Kidney glomerular epithelial cell (primary cell): ENCODE results near the gene BPIFB2.
"Not testable (repeated sequence)": the region's sequence is repeated elsewhere in the genome, so short reads cannot be mapped to it uniquely, and the experiment has no call there.

Source experiments
- DNase-seq: peaks from one replicate; lab custom pipeline; 2025; lab: John Stamatoyannopoulos, UW

BPIFB2 gene

DNA sequence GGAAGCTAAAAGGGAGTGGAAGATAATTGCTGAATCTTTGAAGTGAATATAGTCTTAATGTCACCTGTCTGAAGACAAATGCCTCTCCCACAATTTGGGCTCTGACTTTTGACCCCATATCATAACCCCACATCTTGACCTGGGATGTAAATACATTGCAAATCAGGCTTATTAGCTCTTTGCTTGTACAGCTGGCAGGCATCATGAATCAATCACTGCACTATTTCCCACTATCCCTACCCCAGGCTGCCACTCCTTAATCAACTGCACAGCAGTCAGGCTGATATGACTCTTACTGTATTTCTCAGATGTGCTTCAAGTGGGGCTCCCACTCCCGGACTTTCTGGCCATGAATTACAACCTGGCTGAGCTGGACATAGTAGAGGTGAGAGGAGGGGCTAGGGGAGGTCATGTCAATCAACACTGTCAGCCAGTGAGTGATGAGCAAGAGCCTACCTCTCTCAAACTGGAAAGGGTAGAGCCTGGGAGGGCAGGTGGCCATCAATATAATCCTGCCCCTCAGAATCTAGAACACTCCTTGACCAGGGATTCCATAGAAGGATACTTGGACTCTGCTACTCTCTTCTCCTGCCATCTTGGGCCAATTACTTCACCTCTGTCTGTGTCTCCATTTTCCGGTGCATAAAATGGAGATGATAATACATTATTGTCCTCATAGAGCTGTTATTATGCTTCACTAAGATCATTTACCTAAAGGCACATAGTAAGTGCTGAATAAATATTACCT lies 35.7 kb downstream of the BPIFB2 start:
- DNase-seq, result no peak

DNA sequence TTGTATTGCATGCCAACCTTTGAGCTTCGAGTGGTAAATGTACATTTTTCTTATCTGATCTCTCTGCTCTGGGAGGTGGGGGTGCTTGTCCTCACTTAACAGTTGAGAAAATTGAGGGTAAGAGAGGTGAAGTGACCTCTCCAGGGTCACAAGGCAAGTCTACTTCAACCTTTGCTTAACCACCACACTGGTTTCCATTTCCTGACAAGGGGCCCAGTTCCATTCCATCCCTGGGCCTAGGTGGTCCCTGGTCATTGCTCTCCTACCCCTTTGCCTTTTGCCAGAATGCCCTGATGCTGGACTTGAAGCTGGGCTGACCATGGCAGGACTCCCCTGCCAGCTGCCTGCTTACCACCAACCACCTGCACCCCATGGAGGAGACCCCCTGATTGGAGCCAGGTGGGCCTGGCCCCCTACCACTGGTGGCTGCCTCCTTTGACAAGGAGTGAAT lies 36.3 kb downstream of the BPIFB2 start:
- DNase-seq, result no peak

DNA sequence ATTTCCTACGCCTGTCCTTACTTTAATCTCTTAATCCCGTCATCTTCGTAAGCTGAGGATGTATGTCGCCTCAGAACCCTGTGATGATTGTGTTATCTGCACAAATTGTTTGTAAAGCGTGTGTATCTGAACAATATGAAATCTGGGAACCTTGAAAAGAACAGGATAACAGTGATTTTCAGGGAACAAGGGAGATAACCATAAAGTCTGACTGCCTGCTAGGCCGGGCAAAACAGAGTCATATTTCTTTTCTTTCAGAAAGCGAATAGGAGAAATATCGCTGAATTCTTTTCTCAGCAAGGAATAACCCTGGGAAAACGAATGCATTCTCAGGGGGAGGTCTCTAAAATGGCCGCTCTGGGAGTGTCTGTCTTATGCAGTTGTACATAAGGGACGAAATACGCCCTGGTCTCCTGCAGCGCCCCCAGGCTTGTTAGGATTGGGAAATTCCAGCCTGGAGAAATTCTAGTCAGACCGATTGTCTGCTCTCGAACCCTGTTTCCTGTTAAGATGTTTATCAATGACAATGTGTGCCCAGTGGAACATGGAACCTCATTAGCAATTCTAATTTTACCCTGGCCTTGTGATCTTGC lies 37.7 kb downstream of the BPIFB2 start:
- not testable (repeated sequence) for DNase-seq

DNA sequence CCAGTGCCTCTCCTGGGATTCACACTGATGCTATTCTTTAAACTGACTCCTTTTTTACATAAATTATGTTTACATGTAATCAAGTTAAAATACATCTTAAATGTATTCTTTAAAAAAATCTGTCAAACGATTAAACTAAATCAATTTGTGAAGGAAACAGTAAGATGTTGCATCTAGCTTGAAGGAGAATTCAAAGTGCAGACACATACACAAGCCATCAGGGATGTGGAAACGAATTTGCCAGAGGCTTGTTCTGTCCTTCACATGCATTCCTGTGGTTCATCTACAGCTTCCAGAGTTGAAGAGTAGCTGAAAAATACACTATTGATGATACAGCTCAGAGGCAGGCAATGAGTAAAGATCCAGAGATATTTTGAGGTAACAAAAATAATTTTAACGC lies 38.9 kb downstream of the BPIFB2 start:
- no peak for DNase-seq

DNA sequence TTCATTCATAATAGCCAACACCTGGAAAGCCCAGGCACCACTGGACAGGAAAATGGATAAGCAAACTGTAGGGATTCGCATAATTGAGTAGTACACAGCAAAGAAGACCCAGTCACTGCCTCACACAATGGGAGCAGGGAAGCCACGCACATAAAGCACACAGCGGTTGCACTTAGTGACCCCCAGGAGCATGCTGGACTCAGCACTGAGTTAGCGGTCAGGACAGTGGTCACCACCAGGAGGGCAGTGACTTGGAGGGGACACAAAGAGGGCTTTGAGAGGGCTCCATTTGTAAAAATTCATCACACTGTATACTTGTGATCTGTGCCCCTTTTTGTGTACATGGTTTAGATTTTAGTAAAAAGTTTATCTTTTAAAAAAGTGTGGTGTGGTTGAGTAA lies 43.8 kb downstream of the BPIFB2 start:
- DNase-seq, result no peak

DNA sequence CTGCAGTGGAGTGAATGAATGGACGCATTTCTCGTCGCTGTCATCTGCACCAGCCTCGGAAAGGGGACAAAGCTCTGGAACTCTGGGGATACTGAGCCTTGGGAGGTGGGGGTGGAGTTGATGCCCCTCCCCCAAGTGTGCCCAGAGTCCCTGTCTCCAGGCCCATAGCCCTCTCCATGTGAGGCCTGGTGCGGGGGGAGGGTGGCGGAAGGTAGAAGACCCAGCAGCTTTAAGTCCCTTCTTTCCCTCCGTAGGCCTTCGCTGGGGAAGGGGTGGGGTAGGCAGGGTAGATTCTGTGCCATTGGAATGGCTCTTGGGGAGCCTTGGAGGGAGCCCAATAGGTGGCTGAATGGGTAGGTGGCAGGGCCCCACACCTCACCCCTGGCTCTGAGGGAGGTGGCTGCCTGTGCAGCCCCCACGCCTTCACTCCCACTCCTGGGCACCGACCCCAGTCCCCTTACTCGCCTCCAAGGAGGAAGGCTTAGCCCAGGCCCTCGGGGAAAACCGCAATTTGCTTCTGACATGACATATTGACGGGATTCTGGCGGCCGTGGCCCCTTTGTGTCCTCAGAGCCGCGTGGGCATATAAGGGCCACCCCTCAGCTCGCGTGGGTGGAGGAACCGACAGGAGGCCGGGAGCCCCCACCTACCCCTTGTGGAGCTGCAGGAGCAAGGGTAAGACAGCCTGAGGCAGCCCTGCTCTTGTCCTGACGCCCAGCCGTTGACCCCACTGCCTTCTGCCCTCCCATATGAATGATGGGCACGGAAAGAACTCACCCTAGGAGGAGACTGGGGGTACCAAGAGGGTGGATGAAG lies 46.0 kb downstream of the BPIFB2 start, which contains the start of gene BPIFB3:
Gene BPIFB3 (plus strand): TSS at position 613 of the 816 bp plus-strand sequence. CDS start 1,533 bp downstream, outside the sequence.
- no peak for DNase-seq

DNA sequence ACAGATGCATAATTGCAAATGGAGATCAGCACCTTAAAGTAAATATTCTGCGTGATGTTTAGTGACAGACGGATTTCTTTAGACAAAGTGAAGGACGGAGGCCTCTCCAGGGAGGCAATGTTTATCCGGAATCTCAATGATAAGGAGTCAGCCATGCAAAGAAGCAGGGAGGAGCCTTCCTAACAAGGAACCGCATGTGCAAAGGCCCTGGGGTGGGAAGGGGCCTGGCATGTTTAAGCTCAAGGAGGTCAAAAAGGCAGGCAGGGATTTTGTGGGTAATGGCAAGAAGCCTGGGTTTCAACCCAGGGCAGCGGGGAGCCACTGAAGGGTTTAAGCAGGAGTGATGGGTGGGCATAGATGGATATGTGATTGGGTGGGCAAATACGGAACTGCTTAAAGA lies 46.9 kb downstream of the BPIFB2 start:
- no peak for DNase-seq

DNA sequence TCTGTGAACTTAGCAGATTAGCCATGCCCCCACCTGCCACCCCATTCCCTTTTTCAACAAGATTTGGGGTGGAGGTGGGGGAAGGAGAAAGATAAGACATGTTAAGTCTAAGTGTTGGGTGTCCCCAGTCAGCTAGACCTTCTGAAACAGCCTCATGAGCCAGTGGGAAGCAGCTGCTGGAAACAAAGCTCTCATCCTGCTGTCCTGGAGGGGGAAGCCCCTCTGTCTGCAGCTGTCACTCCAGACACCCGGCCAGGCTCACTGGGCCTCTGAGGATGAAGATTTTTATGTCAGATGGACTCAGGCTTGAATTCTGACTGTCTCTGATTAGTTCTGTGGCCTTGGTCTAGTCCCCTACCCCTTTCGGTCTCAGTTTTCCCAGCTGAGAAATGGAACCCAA lies 47.3 kb downstream of the BPIFB2 start:
- no peak for DNase-seq

DNA sequence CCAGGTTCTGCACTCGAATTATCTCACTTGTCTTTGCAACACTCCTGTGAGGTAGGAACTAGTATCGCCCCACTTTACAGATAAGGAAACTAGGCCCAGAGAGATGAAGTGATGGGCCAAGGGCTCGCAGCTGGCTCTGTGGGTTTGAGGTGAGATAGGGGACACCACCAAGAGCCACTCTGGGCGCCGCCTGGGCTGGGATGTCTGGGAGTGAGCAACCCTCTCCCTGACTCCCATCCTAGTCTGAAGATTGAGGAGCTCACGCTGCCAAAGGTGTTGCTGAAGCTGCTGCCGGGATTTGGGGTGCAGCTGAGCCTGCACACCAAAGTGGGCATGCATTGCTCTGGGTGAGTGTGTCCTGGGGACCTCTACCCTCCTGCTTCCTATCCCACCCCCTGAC lies 51.6 kb downstream of the BPIFB2 start:
- DNase-seq, result no peak

DNA sequence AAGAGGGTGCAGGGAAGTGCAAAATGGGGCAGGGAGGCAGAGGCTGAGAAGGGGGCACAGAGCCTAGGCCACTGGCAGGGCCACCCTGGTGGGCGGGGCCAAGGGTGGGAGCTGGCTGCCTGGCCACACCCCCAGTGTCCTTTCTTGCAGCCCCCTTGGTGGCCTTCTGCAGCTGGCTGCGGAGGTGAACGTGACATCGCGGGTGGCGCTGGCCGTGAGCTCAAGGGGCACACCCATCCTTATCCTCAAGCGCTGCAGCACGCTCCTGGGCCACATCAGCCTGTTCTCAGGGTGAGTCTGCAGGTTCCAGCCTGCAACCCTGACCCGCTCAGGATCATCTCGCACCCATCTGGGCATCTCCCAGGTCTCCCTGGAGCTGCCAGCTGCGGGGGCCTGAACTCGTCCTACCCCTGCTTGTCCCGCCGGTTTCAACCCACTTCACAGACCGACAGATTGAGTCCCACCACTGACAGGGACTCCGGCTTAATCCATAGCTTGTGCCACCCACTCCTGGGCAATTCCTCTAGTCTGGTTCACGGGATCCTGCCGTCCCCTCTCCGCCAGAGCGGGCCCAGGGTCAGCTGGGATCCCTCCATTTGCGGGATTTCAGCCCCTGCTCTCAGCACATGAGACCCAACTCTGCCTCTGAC lies 52.4 kb downstream of the BPIFB2 start:
- DNase-seq, result no peak

DNA sequence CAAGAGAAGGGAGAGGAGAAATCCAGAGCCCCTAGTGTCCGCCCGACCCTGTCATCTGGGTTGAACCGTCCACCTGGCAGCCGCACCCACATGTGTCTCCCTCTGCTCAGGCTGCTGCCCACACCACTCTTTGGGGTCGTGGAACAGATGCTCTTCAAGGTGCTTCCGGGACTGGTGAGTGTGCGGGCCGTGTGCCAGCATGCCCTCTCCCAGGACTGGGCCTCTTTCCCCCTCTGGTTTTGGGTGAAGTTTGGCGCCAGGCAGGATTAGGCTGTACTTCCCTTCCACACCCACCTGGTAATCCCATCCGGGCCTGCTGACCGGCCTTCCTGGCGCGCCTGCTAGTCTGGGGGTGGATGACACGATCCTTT lies 54.1 kb downstream of the BPIFB2 start:
- no peak for DNase-seq

DNA sequence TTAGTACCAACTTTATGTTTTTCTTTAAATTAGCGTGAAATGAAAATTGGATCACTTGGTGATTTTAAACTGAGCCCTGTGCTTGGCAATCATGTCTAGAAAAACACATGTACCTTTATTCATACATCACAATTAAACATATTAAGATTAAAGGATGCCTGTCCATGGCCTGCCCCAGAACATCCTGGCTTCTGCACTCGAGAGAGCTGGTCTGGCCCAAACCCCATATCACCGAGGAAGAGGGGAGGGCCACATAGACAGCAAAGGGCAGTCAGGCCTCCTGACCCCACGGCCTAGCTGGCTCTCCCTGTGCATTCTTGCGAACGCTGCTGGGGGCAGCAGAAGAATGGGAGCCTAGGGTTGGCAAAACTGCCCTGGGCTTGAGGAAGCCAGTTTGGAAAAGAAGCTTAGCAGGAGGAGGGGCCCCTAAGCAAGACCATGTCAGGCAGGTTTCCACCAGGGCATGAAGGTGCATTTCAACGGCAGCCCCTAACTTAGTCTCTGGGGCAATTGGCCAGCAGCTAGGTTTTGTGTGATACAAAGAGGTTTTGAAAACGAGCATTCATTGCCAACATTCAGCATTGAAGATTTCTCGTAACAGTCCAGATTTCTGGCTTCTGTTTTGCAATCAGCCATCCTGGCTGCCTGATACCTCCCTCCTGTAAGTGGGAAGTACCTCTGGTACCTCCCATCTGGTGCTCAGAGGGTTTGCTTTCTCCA lies 54.8 kb downstream of the BPIFB2 start:
- no peak for DNase-seq

DNA sequence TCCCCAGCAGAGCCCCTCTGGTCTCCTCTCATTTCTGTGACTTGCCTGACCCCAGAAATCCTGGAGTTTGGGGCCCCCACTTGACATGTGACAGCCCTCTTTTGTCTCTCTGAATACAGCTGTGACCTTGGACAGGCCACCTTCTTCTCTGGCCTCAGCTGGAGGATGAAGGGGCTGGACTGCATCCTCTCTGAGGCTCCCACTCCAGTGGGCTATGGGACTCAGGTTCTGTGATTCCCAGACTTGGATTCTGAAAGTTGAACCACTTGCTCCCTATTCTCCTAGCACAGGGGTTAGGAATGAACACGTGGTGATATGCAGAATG lies 55.3 kb downstream of the BPIFB2 start:
- DNase-seq, result no peak

DNA sequence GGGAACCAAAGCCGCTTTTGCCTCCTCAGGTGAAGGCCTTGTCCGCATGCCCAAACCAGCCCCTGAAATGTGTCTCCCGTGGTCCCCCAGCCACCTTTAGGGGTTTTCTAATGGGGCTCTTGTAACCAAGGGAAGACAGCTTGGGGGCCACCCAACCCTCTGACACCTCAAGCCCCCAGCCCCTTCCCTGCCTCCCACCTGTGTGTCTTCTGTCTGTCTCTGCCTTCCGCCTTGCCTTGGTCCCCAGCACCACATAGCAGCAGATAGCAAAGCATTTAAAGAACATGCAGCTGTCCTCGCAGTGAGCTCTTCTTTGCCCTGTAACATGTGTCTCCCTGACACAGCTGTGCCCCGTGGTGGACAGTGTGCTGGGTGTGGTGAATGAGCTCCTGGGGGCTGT lies 55.8 kb downstream of the BPIFB2 start:
- no peak for DNase-seq

DNA sequence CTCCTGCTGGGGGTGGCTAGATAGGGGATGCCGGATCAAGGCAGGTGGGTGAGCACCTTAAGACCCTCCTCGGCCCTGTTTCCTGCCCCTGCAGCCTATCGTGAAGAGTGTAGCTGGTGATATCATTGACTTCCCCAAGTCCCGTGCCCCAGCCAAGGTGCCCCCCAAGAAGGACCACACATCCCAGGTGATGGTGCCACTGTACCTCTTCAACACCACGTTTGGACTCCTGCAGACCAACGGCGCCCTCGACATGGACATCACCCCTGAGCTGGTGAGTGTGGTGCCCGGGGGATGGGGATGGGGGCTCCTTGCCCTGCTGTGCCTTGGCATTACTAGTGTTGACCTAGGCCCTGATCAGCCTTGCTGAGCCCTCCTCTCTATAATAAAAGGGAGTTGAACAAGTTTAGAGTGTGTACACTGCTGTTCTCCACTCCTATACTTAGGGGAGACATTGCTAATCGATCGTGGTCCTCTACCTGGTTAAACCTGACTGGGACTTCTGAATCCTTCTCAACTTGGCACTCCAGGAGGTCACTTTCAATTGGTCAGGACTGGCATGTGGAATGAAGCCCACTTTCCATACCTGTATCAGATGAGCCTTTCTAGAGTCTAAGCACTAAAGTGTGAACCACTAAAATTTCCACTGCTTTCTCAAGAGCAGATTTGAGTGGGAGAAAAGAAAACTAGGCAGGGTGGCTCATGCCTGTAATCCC lies 57.2 kb downstream of the BPIFB2 start:
- DNase-seq, result no peak

DNA sequence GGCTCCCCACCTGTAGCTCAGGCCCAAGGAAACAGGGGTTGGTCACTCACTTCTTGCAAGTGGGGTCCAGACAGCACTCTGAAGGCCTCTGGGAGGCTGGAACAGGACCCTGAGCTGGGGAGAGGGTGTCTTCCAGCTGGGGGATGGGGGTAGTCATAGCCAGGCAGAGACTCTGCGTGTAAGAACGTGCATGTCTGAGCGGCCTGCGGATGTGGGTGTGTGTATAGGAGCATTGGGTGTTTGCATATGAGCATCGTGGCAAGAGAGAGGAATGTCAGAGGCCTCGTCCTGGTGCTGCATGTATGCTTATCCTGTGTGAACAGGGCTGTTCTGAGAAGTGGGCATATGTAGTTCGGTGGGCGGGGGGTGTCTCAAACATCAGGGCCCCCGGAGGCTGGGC lies 58.3 kb downstream of the BPIFB2 start:
- no peak for DNase-seq

DNA sequence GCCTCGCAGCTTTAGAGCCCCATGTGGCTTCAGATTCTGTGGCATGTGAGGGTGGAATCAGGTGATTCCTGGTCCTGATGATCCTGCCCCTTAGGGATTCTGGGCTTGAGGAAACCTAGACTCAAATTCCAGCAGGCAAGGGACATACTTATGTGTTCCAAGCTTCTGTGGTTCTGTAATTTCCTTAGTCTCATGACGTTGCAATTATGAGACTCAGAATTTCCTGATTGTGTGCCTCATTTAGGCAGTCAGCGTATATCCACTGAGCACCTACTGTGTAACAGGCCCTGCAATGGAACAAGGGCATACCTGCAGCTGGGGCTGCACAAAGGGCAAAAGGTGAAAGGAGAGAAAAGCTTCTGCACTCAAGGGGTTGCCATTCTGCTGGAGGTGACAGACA lies 60.3 kb downstream of the BPIFB2 start:
- DNase-seq, result no peak

DNA sequence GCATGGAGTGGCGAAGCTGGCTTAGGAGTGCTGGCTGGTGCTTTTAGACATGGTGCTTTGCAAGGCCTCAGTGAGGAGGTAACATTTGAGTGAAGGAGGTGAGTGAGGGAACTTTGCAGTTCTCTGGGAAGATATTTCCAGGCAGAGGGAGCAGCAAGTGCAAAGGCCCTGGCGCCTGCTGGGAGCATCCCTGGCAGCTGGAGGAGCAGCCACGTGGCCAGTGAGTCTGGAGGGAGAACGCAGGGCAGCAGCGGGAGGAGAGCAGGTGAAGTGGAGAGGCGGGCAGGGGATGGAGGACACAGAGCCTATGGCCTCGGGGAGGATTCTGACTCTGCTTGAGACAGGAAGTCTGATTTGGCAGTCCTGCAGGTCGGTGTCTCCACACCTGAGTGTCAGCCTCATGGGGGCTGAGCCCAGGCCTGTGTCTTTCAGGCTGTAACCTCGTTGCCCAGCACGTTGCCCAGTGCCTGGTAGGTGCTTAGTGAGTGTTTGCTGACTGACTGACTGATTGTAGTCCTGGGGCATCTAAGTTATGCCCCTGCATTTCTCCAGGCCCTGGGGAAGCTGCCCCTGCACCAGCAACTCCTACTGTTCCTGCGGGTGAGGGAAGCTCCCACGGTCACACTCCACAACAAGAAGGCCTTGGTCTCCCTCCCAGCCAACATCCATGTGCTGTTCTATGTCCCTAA lies 60.9 kb downstream of the BPIFB2 start:
- no peak for DNase-seq

DNA sequence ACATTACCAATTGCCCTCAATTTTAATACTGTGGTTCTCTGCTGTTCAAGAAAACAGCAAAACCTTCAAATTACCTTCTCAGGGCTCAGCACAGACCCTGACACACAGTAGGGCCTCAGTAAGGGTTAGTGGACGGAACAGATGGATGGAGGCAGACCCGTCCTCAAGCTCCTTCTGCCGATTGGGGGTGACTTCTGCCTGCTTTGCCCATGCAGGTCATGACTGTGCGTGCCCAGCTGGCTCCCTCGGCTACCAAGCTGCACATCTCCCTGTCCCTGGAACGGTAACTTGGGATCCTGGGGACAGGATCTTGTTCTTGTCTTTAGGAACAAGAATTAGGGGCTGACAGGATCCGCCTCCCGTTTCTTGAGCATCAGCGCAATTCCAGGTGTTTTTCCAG lies 62.2 kb downstream of the BPIFB2 start:
- DNase-seq, result no peak
